Frontal cortex (tissue), 4 donors: ENCODE data around the gene IGF1R. TPM values are rescaled to one million over a fixed set of nuclear protein-coding genes. Genes with fewer than 3 reads are reported as not detected.
"Not testable (repeated sequence)": the region's sequence is repeated elsewhere in the genome, so short reads cannot be mapped to it uniquely, and the experiment has no call there.

ENCODE experiments used
- DNase-seq, 2 donors: peaks; one replicate each; pipeline ENCODE4 v3.0.0; 2012; ENCODE audit warnings: low spot score in 2 of 2
- FAIRE-seq: peaks from 2 replicates; lab custom pipeline; 2012; peaks lifted over from hg19 to GRCh38; lab: Jason Lieb, UNC
- total RNA-seq: library from RNA; depleted of rRNA; stranded (reverse); fragments of >200 nt; gene quantifications from one replicate; pipeline ENCODE4 v1.2.3, GENCODE V29; 2014
- donor health status: control.
- donor health status: control.
- donor health status: control.

The IGF1R gene
- total RNA-seq, 1 donor from 2014 or later, result 28.1 TPM

GRCh38 chr15:98981851-98982722, 333.7 kb downstream of the IGF1R start:
- FAIRE-seq, result no peak
- no peak for DNase-seq

GRCh38 chr15:98983334-98983733, 335.0 kb downstream of the IGF1R start:
- peak in 1 of 2 donors; percentile 48 for DNase-seq
- FAIRE-seq, result no peak

- FAIRE-seq (no peak), DNase-seq (no peak)
These were observed 337.9 kb downstream of the IGF1R start for GRCh38 chr15:98986281-98986680.

GRCh38 chr15:98994892-98995291, 346.6 kb downstream of the IGF1R start:
- DNase-seq (no peak), FAIRE-seq (no peak)

GRCh38 chr15:98996169-98996568, 347.8 kb downstream of the IGF1R start:
- no peak for FAIRE-seq
- DNase-seq, result no peak

- FAIRE-seq (no peak), DNase-seq (no peak)
These were observed 348.3 kb downstream of the IGF1R start for GRCh38 chr15:98996624-98997023.

GRCh38 chr15:98997312-98997711, 349.0 kb downstream of the IGF1R start:
- DNase-seq, result no peak
- no peak for FAIRE-seq

- FAIRE-seq, result no peak
These were observed 349.4 kb downstream of the IGF1R start for GRCh38 chr15:98997755-98998154.

GRCh38 chr15:98998279-98998678, 349.9 kb downstream of the IGF1R start:
- DNase-seq (no peak), FAIRE-seq (no peak)

More at GRCh38 chr15:98997755-98998154, 349.4 kb downstream of the IGF1R start:
- no peak for DNase-seq

- FAIRE-seq (no peak), DNase-seq (no peak)
These were observed 350.9 kb downstream of the IGF1R start for GRCh38 chr15:98999233-98999632.

GRCh38 chr15:99002226-99002625, 353.9 kb downstream of the IGF1R start:
- FAIRE-seq (no peak), DNase-seq (no peak)

GRCh38 chr15:99003317-99003716, 355.0 kb downstream of the IGF1R start:
- not testable (repeated sequence) for DNase-seq, FAIRE-seq

GRCh38 chr15:99004998-99005974, 356.9 kb downstream of the IGF1R start:
- DNase-seq, FAIRE-seq: not testable (repeated sequence)

GRCh38 chr15:99006146-99006545, 357.8 kb downstream of the IGF1R start:
- DNase-seq (no peak), FAIRE-seq (no peak)

GRCh38 chr15:99006904-99007495, 358.7 kb downstream of the IGF1R start:
- DNase-seq, result no peak
- FAIRE-seq, result no peak

- DNase-seq, result no peak
- no peak for FAIRE-seq
These were observed 361.5 kb downstream of the IGF1R start for GRCh38 chr15:99009741-99010330.

- DNase-seq, result no peak
- FAIRE-seq, result no peak
These were observed 362.4 kb downstream of the IGF1R start for GRCh38 chr15:99010768-99011167.
